Neural crest cell (in vitro differentiated cells): Measurements from ENCODE around the gene CD300LG. TPM values are rescaled to one million over a fixed set of nuclear protein-coding genes. Genes with fewer than 3 reads are reported as not detected.

Source experiments
- DNase-seq: peaks from one replicate; pipeline ENCODE4 v3.0.0; 2021; ENCODE audit warnings: low read depth, mixed read lengths, low spot score
- H3K27ac Mint-ChIP-seq: one replicate; pipeline ENCODE4 v1.8.0; 2021; ENCODE audit warnings: mild to moderate bottlenecking, mixed read lengths; ENCODE audit not compliant: unreplicated experiment
- H3K27me3 Mint-ChIP-seq: 2 replicates; pipeline ENCODE4 v1.8.0; 2021; ENCODE audit warnings: low read depth, mild to moderate bottlenecking, mixed read lengths
- H3K36me3 Mint-ChIP-seq: 2 replicates; pipeline ENCODE4 v1.8.0; 2021; ENCODE audit warnings: low read depth, mild to moderate bottlenecking, mixed read lengths
- H3K4me1 Mint-ChIP-seq: 2 replicates; pipeline ENCODE4 v1.8.0; 2021; ENCODE audit warnings: mixed read lengths
- H3K4me3 Mint-ChIP-seq: one replicate; pipeline ENCODE4 v1.8.0; 2021; ENCODE audit warnings: mild to moderate bottlenecking, mixed read lengths
- H3K9me3 Mint-ChIP-seq: 2 replicates; pipeline ENCODE4 v1.8.0; 2021; ENCODE audit warnings: mixed read lengths
- total RNA-seq: library from RNA; stranded (reverse); gene quantifications from 2 replicates; pipeline ENCODE4 v1.2.1, GENCODE V29; 2021
- TF ChIP-seq, protein P1 (sequence below): fragments of 200-600 bp; sonication (generic); conservative IDR thresholded peaks from 2 replicates; pipeline ENCODE4 v1.5.0; 2021; ENCODE audit warnings: antibody characterized with exemption, mild to moderate bottlenecking

CD300LG gene
- total RNA-seq, 1 donor from 2014 or later, result not detected

DNA sequence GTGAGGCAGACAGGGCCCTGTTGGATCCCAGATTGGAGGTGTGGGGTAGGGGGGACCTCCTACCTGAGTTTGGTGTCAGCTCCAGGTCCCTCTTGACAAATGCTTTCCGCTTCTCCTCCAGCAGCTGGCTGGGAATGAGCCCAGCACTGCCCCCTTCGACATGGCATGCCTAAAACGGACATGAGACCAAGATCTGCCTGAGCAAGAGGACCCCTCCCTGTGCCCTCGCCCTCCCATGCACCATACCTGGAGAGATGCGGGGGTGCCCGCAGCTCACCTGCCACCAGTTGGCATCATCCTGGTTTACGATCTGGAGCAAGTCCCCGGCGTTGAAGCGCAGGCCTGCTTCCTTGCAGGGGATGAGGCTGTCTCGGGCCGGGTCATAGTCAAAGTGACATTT lies 34.2 kb downstream of the CD300LG start:
- H3K4me1 Mint-ChIP-seq, result peaks cover 6% of the 10 kb centered on the region
- TF ChIP-seq, protein P1, sequence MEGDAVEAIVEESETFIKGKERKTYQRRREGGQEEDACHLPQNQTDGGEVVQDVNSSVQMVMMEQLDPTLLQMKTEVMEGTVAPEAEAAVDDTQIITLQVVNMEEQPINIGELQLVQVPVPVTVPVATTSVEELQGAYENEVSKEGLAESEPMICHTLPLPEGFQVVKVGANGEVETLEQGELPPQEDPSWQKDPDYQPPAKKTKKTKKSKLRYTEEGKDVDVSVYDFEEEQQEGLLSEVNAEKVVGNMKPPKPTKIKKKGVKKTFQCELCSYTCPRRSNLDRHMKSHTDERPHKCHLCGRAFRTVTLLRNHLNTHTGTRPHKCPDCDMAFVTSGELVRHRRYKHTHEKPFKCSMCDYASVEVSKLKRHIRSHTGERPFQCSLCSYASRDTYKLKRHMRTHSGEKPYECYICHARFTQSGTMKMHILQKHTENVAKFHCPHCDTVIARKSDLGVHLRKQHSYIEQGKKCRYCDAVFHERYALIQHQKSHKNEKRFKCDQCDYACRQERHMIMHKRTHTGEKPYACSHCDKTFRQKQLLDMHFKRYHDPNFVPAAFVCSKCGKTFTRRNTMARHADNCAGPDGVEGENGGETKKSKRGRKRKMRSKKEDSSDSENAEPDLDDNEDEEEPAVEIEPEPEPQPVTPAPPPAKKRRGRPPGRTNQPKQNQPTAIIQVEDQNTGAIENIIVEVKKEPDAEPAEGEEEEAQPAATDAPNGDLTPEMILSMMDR, result no peak
- H3K27me3 Mint-ChIP-seq, result no peaks in the 10 kb centered on the region
- DNase-seq, result no peak
- no peaks in the 10 kb centered on the region for H3K36me3 Mint-ChIP-seq
- H3K9me3 Mint-ChIP-seq, result no peaks in the 10 kb centered on the region
- no peak overlapping the region for H3K27ac Mint-ChIP-seq
- H3K4me3 Mint-ChIP-seq, result no peak overlapping the region

DNA sequence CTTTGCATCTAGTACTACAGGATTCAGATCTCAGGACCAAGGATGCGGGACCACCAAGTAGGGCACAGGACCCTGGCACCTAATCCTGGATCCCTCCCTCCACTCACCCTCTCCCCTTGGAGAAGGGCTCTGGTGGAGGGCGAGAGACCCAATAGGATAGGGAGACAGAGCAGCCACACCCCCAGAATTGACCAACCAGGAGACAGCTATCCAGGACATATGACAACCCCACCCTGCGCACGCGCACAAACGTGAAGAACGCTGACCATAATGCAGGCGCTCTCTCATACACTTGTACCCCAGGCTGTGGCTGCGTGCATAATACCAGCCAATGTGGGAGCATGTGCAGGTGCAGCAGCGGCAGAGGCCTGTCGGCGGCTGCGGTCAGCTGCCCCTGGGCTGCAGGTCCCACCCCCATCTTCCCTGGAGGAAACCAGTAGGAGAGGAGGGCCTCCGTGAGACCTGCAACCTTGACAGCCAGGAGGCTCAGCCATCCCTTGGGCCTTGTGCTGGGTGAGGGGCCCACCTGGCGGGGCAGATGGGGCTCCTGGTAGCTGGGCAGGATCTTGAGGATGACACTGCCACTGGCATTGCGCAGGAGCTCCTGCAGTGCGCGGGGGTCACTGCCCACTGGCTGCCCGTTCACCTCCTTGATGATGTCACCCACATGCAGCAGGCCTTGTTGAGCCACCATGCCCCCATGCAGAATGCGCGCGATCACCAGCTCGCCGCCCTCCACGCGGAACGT lies 35.0 kb downstream of the CD300LG start:
- TF ChIP-seq, protein P1, result no peak
- H3K27me3 Mint-ChIP-seq, result no peaks in the 10 kb centered on the region
- DNase-seq, result no peak
- H3K27ac Mint-ChIP-seq, result no peak overlapping the region
- H3K4me3 Mint-ChIP-seq, result no peak overlapping the region
- peaks cover 6% of the 10 kb centered on the region for H3K4me1 Mint-ChIP-seq
- H3K9me3 Mint-ChIP-seq, result no peaks in the 10 kb centered on the region
- H3K36me3 Mint-ChIP-seq, result no peaks in the 10 kb centered on the region

DNA sequence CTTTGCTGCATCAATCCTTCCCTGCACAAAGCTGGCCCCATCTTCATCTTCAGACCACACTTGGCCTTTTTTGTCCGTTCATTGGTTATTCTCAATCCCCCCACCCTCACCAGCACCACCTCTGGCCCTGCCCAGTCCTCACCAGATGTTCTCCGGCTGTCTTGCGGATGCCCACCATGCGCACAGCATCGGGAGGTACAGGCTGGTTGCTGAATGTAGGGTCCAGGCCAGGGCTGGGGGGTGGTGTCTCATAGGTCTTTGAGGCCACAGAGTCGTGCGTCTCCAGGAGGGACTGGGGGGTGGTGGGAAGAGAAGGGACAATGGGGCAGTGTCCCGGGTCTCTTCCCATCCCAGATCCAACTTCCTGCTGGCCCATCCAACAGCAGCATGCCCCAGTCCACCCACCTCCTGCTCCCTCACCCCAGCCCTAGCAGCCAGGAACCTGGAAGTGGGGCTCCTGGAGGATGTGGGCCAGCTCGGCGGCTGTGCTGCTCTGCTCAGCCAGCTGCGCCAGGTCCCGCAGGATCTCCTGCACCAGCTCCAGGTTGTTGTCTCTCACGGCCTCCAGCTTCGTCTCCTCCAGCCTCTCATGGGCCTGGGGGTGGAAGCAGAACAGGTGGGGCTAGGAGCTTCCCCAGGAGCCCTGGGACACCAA lies 35.9 kb downstream of the CD300LG start:
- H3K4me3 Mint-ChIP-seq, result no peak overlapping the region
- no peak for DNase-seq
- no peaks in the 10 kb centered on the region for H3K9me3 Mint-ChIP-seq
- H3K27ac Mint-ChIP-seq, result no peak overlapping the region
- H3K4me1 Mint-ChIP-seq, result peaks cover 6% of the 10 kb centered on the region
- H3K27me3 Mint-ChIP-seq, result no peaks in the 10 kb centered on the region
- TF ChIP-seq, protein P1, result no peak
- no peaks in the 10 kb centered on the region for H3K36me3 Mint-ChIP-seq

DNA sequence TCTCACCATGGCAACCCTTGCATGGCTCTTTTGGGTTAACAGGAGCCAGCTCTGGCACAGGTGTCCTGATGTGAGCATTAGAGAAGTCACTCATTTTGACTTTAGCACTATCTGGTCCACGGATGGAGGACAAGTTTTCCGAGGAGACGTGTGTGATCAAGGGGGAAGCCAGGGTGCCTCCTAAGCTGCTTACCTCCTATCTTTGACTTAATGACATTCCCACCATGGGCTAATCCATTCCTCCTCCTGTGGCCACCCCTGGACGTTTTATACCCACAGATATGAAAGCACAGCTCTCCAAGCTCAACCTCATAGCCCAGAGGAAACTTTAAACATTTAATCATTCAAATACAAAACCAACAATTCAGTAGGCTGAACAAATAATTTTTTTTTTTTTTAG lies 41.6 kb downstream of the CD300LG start:
- peaks cover 2% of the 10 kb centered on the region for H3K36me3 Mint-ChIP-seq
- peaks cover 11% of the 10 kb centered on the region for H3K4me1 Mint-ChIP-seq
- H3K9me3 Mint-ChIP-seq, result no peaks in the 10 kb centered on the region
- DNase-seq, result no peak
- no peak overlapping the region for H3K4me3 Mint-ChIP-seq
- no peak overlapping the region for H3K27ac Mint-ChIP-seq
- no peaks in the 10 kb centered on the region for H3K27me3 Mint-ChIP-seq
- TF ChIP-seq, protein P1, result no peak

DNA sequence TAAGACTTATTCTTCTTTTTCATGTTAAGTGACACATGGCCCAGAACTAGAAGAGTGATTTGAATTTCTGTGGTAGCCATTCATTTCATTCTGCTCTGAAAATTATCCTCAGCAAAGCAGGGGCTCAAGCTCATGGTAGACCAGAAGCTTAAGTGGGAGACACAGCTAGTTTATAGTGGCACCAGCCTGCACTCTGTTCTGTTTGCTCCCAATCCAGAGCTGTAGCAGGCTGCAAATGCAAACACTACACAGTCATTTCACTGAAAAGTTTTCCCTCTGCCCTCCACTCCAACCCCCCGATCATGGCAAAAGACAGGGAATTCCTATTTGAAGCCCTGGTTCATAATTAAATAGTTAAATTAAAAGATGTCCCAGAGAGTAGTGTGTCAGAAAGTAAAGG lies 43.3 kb downstream of the CD300LG start:
- H3K27me3 Mint-ChIP-seq, result no peaks in the 10 kb centered on the region
- H3K4me3 Mint-ChIP-seq, result no peak overlapping the region
- no peak overlapping the region for H3K27ac Mint-ChIP-seq
- H3K4me1 Mint-ChIP-seq, result peaks cover 11% of the 10 kb centered on the region
- H3K9me3 Mint-ChIP-seq, result no peaks in the 10 kb centered on the region
- peaks cover 2% of the 10 kb centered on the region for H3K36me3 Mint-ChIP-seq
- TF ChIP-seq, protein P1, result no peak
- DNase-seq, result no peak
